Tibial nerve (tissue), 3 donors: ENCODE measurements around the gene ESYT2.

ENCODE experiments used
- CTCF ChIP-seq, 5 experiments: fragments of 200-600 bp in 3 of 5; fragments of 450-650 bp in 2 of 5; sonication (generic) in 3 of 5; IDR thresholded peaks; one replicate each; pipeline ENCODE4 v1.5.1; 2016 to 2019; ENCODE audit warnings: antibody characterized with exemption in 5 of 5, mild to moderate bottlenecking in 3 of 5, moderate library complexity in 2 of 5
- POLR2A ChIP-seq, 2 donors: fragments of 450-650 bp; IDR thresholded peaks; one replicate each; pipeline ENCODE4 v1.6.1; 2017; ENCODE audit warnings: antibody characterized with exemption in 2 of 2, mild to moderate bottlenecking in 2 of 2, moderate library complexity in 2 of 2

GRCh38 chr7:158868764-158869410 lies 39.6 kb upstream of the ESYT2 start:
- no peak for TF ChIP-seq CTCF (IDR thresholded peaks at IDR 0.05)
- no peak for TF ChIP-seq POLR2A (IDR thresholded peaks at IDR 0.05)
